GM12878 (cell line): ENCODE measurements around the gene ZNF30. TPM values are rescaled to one million over a fixed set of nuclear protein-coding genes. Genes with fewer than 3 reads are reported as not detected.
"Not testable (repeated sequence)": the region's sequence is repeated elsewhere in the genome, so short reads cannot be mapped to it uniquely, and the experiment has no call there.

ENCODE experiments used
- ATAC-seq: fragments of 200-7000 bp; cut with Tn5 transposase; 3 replicates; pipeline ENCODE4 v1.9.1; 2020; ENCODE audit warnings: mild to moderate bottlenecking, moderate library complexity
- BruUV-seq: library from RNA; stranded (reverse); fragments of 400-500 nt; replicated peaks from 2 replicates; lab custom pipeline; 2021; lab: Mats Ljungman, UMichigan
- CTCF ChIA-PET: fragments of 300-600 bp; sonication (Branson Sonifier 250); formaldehyde crosslinking; extraction: SDS; loops from one replicate; lab custom pipeline; 2021; ENCODE audit warnings: inconsistent platforms; lab: Yijun Ruan, JAX
- POLR2A ChIA-PET: fragments of 350-600 bp; formaldehyde crosslinking; extraction: SDS; loops from one replicate; lab custom pipeline; 2021; ENCODE audit warnings: inconsistent platforms; lab: Charles Lee
- RAD21 ChIA-PET: fragments of 300-600 bp; sonication (Branson Sonifier 250); formaldehyde crosslinking; loops from one replicate; lab custom pipeline; 2023; ENCODE audit warnings: antibody characterized with exemption; ENCODE audit not compliant: unreplicated experiment; lab: Charles Lee
- SMC1A ChIA-PET: fragments of 300-600 bp; sonication (Branson Sonifier 250); formaldehyde crosslinking; loops from one replicate; lab custom pipeline; 2023; ENCODE audit not compliant: unreplicated experiment, uncharacterized antibody; lab: Charles Lee
- DNase-seq: peaks from one replicate; pipeline ENCODE4 v3.0.0-alpha.2; 2011; ENCODE audit warnings: low read depth, low spot score
- FAIRE-seq: peaks from 3 replicates; lab custom pipeline; 2011; peaks lifted over from hg19 to GRCh38; lab: Jason Lieb, UNC
- H2AFZ ChIP-seq: 2 replicates; pipeline ENCODE4 v1.6.0; 2011; ENCODE audit warnings: low read depth, low read length, control low read depth; ENCODE audit not compliant: control insufficient read depth
- H3K27ac ChIP-seq: 2 replicates; pipeline ENCODE4 v1.5.1; 2011; ENCODE audit warnings: control low read depth; ENCODE audit not compliant: control insufficient read depth, insufficient read depth
- H3K27me3 ChIP-seq, 2 experiments: replicated peaks in 1 of 2; 2 replicates each; pipeline versions ENCODE4 v1.6.0 to v1.6.1; 2011; ENCODE audit warnings: low read length in 1 of 2; ENCODE audit not compliant: control insufficient read depth in 2 of 2, insufficient read depth in 2 of 2
- H3K36me3 ChIP-seq, 2 experiments: 2 replicates each; pipeline ENCODE4 v1.5.1; 2011; ENCODE audit warnings: low read length in 1 of 2; ENCODE audit not compliant: control insufficient read depth in 2 of 2, insufficient read depth in 2 of 2
- H3K4me1 ChIP-seq: 2 replicates; pipeline ENCODE4 v1.6.1; 2011; ENCODE audit warnings: mild to moderate bottlenecking, low read length, moderate library complexity, mixed read lengths; ENCODE audit not compliant: control insufficient read depth, insufficient read depth
- H3K4me2 ChIP-seq: 2 replicates; pipeline ENCODE4 v1.6.0; 2011; ENCODE audit warnings: control low read depth; ENCODE audit not compliant: control insufficient read depth, insufficient read depth
- H3K4me3 ChIP-seq: fragments of 200-600 bp; sonication (generic); 2 replicates; pipeline ENCODE4 v1.5.1; 2016
- H3K79me2 ChIP-seq: 2 replicates; pipeline ENCODE4 v1.6.0; 2011; ENCODE audit warnings: low read length; ENCODE audit not compliant: control insufficient read depth, insufficient read depth
- H3K9ac ChIP-seq: 2 replicates; pipeline ENCODE4 v1.8.0; 2011; ENCODE audit warnings: low read length, control low read depth, mixed read lengths; ENCODE audit not compliant: control insufficient read depth, insufficient read depth
- H3K9me3 ChIP-seq: replicated peaks from 3 replicates; pipeline ENCODE4 v1.5.1; 2011; ENCODE audit warnings: mild to moderate bottlenecking, low read length; ENCODE audit not compliant: control insufficient read depth, insufficient read depth
- H4K20me1 ChIP-seq: 2 replicates; pipeline ENCODE4 v1.6.0; 2011; ENCODE audit not compliant: control insufficient read depth, insufficient read depth
- EP300 ChIP-seq, 2 experiments: fragments of 150-350 bp in 1 of 2; IDR thresholded peaks; 2 replicates each; pipeline ENCODE4 v1.6.1; 2011 to 2012; ENCODE audit warnings: low read depth in 2 of 2, low read length in 2 of 2, borderline replicate concordance in 1 of 2, improper control_type of control experiment in 1 of 2, inconsistent platforms in 1 of 2; ENCODE audit not compliant: control insufficient read depth in 1 of 2
- EZH2 ChIP-seq: IDR thresholded peaks from 2 replicates; pipeline ENCODE4 v1.6.1; 2012; ENCODE audit warnings: low read depth, mild to moderate bottlenecking, control low read depth, inconsistent platforms, low read length, borderline replicate concordance; ENCODE audit not compliant: control insufficient read depth
- FOXM1 ChIP-seq: IDR thresholded peaks from 2 replicates; pipeline ENCODE4 v1.6.1; 2012; ENCODE audit warnings: low read depth, mild to moderate bottlenecking, inconsistent platforms, low read length, moderate library complexity
- HCFC1 ChIP-seq: fragments of 150-350 bp; IDR thresholded peaks from 2 replicates; pipeline ENCODE4 v1.6.1; 2014; ENCODE audit warnings: low read length
- SIN3A ChIP-seq: IDR thresholded peaks from 2 replicates; pipeline ENCODE4 v1.6.1; 2012; ENCODE audit warnings: low read depth, low read length, improper control_type of control experiment
- TARDBP ChIP-seq: IDR thresholded peaks from 2 replicates; pipeline ENCODE4 v1.6.1; 2016; ENCODE audit warnings: borderline replicate concordance
- ZZZ3 ChIP-seq: IDR thresholded peaks from 2 replicates; pipeline ENCODE4 v1.6.1; 2011; ENCODE audit warnings: low read depth; ENCODE audit not compliant: control insufficient read depth, insufficient read length
- WGBS: methylation state at CpG from one replicate; pipeline ENCODE4 v1.1.6; 2016; ENCODE audit warnings: low lambda C conversion rate; ENCODE audit not compliant: insufficient replicate concordance, insufficient coverage; ENCODE audit errors: missing lambda C conversion rate; 5-methylcytosine and 5-hydroxymethylcytosine counted together
- in situ Hi-C: fragments of 300-500 bp; cut with MboI; formaldehyde crosslinking; loops from 9 replicates; pipeline ENCODE4 v1.14.3; 2018; ENCODE audit warnings: mixed read lengths
- intact Hi-C: fragments of 100-400 bp; cut with micrococcal nuclease; formaldehyde crosslinking; loops from one replicate; pipeline ENCODE4 v1.14.2; 2022; ENCODE audit not compliant: unreplicated experiment
- polyA plus RNA-seq, 11 experiments: library from polyadenylated mRNA; depleted of rRNA in 4 of 11; unstranded in 6 of 11; stranded (reverse) in 5 of 11; fragments of >200 nt; fragmentation: Nextera tagmentation in 4 of 11; fragmentation: Illumina TruSeq in 1 of 11; extraction: Ambion mirVana in 4 of 11; extraction: Trizol in 1 of 11; gene quantifications; 1 replicate in 1 of 11; 2 replicates in 10 of 11; pipeline versions ENCODE4 v1.2.1 to v1.2.3, GENCODE V29; 2011 to 2016; ENCODE audit warnings: inconsistent platforms in 2 of 11, missing spikeins in 2 of 11, low read depth in 1 of 11
- total RNA-seq, 4 experiments: library from RNA; depleted of rRNA in 3 of 4; stranded (reverse); fragments of >200 nt in 3 of 4; fragmentation: Illumina TruSeq in 1 of 4; extraction: Trizol in 1 of 4; gene quantifications; 2 replicates each; pipeline versions ENCODE4 v1.2.1 to v1.2.3, GENCODE V29; 2013 to 2021

The ZNF30 gene
- total and polyA plus RNA-seq, 10 of the 15 experiments (the other 5 are each of a cell fraction or from before 2014, with no cell fraction given), result 0.85 to 2.3 (median 1.3) TPM

DNA sequence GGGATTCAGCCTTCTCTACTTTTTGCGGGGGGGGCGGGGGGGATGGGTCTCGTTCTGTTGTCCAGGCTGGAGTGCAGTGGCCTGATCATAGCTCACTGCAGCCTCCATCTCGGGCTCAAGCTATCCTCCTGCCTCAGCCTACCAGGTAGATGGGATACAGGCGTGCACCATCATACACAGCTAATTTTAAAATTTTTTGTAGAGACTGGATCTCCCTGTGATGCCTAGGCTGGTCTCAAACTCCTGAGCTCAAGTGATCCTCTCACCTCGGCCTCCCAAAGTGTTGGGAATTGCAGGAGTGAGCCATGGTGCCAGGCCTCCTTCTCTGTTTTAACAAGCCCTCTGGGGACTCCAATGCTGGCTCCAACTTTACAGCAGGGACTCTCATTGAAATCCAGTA, 37.9 kb downstream of the ZNF30 start (continued):
- TF ChIP-seq FOXM1 (no peak), HCFC1 (no peak), SIN3A (no peak), EP300 (IDR thresholded peaks at IDR 0.05; ENCODE audit: borderline replicate concordance in 1 of 2, control insufficient read depth in 1 of 2, low read depth in 2 of 2, low read length in 2 of 2) (no peak), ZZZ3 (no peak), TARDBP (no peak), EZH2 (no peak)
- TF ChIP-seq, all 136 proteins: peak for 0

DNA sequence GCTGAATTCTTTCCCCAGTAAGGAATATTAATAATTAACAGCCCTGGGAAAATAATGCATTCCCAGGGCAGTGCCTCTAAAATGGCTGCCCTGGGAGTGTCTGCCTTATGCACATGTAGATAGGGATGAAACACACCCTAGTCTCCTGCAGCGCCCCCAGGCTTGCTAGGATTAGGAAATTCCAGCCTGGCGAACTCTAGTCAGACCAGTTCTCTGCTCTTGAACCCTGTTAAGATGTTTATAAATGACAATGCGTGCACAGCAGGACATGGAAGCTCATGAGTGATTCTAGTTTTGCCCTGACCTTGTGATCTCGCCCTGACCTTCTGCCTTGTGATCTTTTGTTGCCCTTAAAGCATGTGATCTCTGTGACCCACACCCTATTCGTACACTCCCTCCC, 38.8 kb downstream of the ZNF30 start:
- RAD21 ChIA-PET, H2AFZ ChIP-seq, H3K27ac ChIP-seq, BruUV-seq, ATAC-seq, H3K4me2 ChIP-seq, H3K27me3 ChIP-seq, FAIRE-seq, H4K20me1 ChIP-seq, H3K9me3 ChIP-seq, H3K36me3 ChIP-seq, H3K79me2 ChIP-seq, intact Hi-C loops, CTCF ChIA-PET, DNase-seq, POLR2A ChIA-PET, H3K9ac ChIP-seq, H3K4me1 ChIP-seq, H3K4me3 ChIP-seq: not testable (repeated sequence)
- SMC1A ChIA-PET, result interaction anchor here (1.9 kb wide), 1 partner anchor 47 kb away, joined by 6 read pairs; no protein-coding TSS in a partner anchor
- 39% methylated on average over 5 of the region's 5 CpGs for WGBS
- in situ Hi-C loops, result loop anchor here (25.0 kb wide), 1 partner anchor 1397 kb away; no protein-coding TSS in a partner anchor
